ENCODE measurements around the gene EIF4A2. TPM values are rescaled to one million over a fixed set of nuclear protein-coding genes. Genes with fewer than 3 reads are reported as not detected.

EIF4A2 gene
- total and polyA plus RNA-seq, 9 of the 15 experiments (the other 6 are each of a cell fraction or from before 2014, with no cell fraction given): 307 to 754 (median 435) TPM

DNA sequence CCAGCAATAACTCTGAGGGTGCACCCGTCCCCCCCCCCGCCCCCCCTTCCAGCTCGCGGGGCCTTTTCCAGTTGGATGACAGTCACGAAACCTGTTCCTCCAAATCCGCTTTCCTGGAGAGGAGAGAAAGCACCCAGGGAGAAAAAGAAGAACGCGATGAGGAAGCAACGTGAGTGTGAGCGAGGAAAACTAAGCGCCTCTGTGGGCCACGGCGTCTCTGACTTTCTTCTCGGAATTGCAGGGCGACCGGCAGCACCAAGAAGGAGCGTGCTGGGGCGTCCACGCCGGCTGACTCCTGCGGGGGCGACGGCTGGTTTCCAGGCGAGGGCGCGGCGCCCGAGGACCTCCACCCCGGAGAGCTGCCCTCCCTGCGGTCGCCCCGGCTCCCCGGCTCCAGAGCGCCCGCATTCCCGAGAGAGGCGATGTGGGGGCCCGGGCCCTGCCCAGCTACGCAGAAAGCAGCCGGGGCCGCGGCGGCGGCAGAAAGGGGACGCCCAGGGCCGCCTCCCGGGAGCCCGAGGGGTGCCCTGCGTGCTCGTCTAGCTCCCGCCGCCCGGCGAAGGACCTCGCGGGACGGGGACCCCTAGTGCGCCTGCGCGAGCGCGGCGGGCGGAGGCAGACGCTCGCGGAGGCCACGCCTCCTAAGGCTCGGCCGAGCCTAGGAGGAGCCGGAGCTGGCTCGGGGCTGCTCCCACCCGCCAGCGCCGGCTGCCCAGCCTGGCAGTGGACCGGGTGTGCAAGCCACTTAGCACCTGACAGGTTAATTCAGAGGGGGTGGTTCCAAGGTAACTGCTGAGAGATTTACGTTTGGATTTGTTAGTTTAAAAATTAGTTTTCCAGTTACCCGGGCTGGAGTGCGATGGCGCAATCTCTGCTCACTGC is 43.8 kb downstream of the EIF4A2 start (continued):
- TF ChIP-seq, protein P1, sequence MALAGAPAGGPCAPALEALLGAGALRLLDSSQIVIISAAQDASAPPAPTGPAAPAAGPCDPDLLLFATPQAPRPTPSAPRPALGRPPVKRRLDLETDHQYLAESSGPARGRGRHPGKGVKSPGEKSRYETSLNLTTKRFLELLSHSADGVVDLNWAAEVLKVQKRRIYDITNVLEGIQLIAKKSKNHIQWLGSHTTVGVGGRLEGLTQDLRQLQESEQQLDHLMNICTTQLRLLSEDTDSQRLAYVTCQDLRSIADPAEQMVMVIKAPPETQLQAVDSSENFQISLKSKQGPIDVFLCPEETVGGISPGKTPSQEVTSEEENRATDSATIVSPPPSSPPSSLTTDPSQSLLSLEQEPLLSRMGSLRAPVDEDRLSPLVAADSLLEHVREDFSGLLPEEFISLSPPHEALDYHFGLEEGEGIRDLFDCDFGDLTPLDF (CRISPR knock-in tag; IDR thresholded peaks at IDR 0.05): no peak
- TF ChIP-seq, protein P2, sequence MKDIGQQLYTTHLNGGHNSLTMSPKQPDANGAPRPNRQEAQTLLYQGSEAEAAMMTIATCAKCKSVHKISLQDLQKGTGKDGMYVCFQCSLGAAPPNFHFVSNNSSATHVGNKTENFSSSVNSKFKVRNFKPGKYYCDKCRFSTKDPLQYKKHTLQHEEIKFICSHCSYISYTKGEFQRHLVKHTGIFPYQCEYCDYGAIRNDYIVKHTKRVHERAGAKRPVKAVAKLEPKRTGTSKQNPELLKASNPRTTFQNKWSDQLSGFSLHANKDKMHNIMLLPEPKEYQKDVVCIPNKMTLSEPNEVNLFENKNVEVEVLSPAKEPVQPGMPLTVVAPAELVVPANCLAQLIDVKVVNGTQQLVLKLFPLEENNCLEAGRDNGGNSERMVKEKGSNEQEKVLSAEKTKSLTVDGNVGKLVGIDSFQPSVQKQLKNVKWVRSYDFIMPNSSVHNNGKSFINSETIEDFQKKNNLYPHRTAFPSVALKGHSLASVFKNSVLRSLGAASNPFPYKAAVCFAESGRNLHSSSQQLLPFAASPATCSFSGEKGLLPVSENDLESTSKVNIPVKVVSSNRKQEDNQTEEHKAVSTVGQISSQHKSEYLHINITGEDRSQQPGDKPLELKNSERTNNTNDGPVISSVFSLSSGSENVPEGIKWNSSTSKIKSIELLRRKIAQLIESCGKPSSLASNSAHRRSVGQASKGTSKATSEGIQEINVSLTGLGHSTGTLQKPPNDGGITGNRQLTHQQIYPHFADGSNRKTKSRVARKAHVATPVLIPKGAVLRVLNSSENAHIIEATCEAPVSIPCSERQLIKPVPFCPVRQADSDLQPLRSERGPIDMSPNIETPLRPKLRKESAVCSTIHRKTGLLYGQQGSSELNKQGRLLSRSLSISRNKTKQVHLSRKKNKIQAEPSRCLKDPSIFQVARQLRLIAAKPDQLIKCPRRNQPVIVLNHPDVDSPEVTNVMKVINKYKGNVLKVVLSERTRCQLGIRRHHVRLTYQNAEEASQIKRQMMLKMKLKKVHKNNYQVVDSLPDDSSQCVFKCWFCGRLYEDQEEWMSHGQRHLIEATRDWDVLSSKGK (CRISPR knock-in tag; IDR thresholded peaks at IDR 0.05): no peak
- TF ChIP-seq MYC (IDR thresholded peaks at IDR 0.05; ENCODE audit: low read depth, low read length) (0 out of 2 replicates have a peak, but pooled peaks have one; percentile 29), MYC (CRISPR knock-in tag; IDR thresholded peaks at IDR 0.05; ENCODE audit: borderline replicate concordance, low read depth) (no peak), PML (IDR thresholded peaks at IDR 0.05; ENCODE audit: low read length) (no peak; the same call in 1 of the 2 replicates), ZNF780A (CRISPR knock-in tag; IDR thresholded peaks at IDR 0.05) (no peak), NR4A1 (CRISPR knock-in tag; IDR thresholded peaks at IDR 0.05) (no peak), NR4A1 (tag; IDR thresholded peaks at IDR 0.05) (no peak), NUFIP1 (IDR thresholded peaks at IDR 0.05; ENCODE audit: partially characterized antibody) (no peak)
- TF ChIP-seq, protein P3, sequence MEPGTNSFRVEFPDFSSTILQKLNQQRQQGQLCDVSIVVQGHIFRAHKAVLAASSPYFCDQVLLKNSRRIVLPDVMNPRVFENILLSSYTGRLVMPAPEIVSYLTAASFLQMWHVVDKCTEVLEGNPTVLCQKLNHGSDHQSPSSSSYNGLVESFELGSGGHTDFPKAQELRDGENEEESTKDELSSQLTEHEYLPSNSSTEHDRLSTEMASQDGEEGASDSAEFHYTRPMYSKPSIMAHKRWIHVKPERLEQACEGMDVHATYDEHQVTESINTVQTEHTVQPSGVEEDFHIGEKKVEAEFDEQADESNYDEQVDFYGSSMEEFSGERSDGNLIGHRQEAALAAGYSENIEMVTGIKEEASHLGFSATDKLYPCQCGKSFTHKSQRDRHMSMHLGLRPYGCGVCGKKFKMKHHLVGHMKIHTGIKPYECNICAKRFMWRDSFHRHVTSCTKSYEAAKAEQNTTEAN (CRISPR knock-in tag; IDR thresholded peaks at IDR 0.05): no peak
- TF ChIP-seq, protein P4, sequence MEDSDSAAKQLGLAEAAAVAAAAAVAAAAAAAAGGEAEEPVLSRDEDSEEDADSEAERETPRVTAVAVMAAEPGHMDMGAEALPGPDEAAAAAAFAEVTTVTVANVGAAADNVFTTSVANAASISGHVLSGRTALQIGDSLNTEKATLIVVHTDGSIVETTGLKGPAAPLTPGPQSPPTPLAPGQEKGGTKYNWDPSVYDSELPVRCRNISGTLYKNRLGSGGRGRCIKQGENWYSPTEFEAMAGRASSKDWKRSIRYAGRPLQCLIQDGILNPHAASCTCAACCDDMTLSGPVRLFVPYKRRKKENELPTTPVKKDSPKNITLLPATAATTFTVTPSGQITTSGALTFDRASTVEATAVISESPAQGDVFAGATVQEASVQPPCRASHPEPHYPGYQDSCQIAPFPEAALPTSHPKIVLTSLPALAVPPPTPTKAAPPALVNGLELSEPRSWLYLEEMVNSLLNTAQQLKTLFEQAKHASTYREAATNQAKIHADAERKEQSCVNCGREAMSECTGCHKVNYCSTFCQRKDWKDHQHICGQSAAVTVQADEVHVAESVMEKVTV (CRISPR knock-in tag; IDR thresholded peaks at IDR 0.05): no peak

Data from K562 (cell line).